Measurements from ENCODE around the gene TNK1.
A peak's percentile ranks its signal among the peaks of the same experiment; 100 is the strongest.
"Not testable (repeated sequence)": the region's sequence is repeated elsewhere in the genome, so short reads cannot be mapped to it uniquely, and the experiment has no call there.

Gene TNK1

GRCh38 chr17:7355053-7355452 is 25.8 kb upstream of the TNK1 start, which contains the start of gene TMEM95:
Gene TMEM95, plus strand, starts transcription at chr17:7355156. Its CDS starts 49 bp downstream, at chr17:7355205.
- DNase-seq (ENCODE audit: low read depth in 2 of 3, low spot score in 2 of 3) = no peak

- no peak for DNase-seq (ENCODE audit: low read depth in 2 of 3, low spot score in 2 of 3)
Observed at GRCh38 chr17:7355573-7355972, 25.3 kb upstream of the TNK1 start.

DNA sequence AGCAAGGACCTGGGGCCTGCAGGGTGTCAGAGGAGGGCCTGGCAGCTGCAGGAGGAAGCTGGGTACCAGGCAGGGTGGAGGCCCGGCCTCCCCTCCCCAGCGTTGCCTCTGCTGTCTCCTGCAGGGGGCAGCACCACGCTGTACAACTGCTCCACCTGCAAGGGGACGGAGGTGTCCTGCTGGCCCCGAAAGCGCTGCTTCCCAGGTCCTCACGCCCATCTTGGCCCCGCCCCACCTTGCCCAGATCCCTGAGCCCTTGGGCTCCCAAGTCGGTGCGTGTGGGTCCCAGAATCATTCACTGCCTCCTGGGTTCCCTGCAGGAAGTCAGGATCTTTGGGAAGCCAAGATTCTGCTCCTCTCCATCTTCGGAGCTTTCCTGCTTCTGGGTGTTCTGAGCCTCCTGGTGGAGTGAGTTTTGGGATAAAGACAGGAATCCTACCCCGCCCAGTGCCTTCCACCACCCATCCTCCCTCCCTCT is 24.8 kb upstream of the TNK1 start:
- peak; percentile 67 to 73 (median 70) for DNase-seq (ENCODE audit: low read depth in 2 of 3, low spot score in 2 of 3)

DNA sequence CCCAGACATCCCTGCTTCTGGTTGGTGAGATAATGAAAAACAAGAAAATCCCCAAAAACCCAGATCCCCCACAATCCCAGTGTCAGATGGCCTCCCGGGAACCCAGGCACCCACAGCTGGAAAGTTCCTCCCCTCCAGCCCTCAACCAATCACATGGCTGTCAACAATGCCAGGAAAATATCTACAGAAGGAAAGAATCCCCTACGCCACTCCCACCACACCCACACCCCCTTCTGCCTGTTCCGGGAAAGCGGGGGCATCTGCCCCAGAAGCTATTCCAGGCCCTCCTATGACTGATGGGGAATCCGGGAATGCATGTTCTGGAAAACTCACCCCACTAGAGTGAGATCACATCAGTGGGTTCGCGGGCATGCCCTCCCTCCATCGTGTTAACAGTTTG is 24.1 kb upstream of the TNK1 start:
- no peak for DNase-seq (ENCODE audit: low read depth in 2 of 3, low spot score in 2 of 3)

- no peak for DNase-seq (ENCODE audit: low read depth in 2 of 3, low spot score in 2 of 3)
Observed at GRCh38 chr17:7357381-7357780, 23.5 kb upstream of the TNK1 start.

DNA sequence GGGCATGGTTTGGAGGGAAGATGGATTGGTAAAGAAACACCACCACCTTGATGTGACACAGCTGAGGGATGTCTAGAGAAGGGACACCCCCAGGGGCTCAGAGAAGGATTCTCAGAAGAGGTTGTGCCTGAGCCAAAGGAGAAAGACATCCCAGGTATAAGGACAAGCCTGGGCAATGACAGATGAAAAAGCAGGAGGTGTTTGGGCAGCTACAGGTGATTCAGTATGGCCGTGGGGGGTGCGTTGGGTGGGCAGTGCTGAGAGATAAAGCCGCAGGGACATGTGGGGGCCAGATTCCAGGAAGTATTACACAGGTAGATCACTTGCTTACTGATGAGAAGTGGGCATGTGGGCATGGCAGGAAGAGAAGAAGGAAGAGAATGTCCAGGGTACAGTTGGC is 19.0 kb upstream of the TNK1 start:
- DNase-seq (ENCODE audit: low read depth in 2 of 3, low spot score in 2 of 3) = no peak

DNA sequence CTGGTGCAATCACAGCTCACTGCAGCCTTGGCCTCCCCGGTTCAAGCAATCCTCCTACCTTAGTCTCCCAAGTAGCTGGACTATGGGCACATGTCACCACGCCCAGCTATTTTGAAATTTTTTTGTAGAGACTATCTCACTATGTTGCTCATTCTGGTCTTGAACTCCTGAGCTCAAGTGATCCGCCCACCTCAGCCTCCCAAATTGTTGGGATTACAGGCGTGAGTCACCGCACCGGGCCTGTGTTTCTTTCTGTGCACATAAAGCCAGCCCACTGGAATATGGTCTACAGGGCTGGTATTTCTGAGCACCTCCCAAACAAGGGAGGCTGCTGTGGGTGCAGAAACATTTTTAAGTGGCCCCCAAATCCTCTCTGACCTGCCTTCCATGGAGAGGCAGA is 17.6 kb upstream of the TNK1 start:
- DNase-seq (ENCODE audit: low read depth in 2 of 3, low spot score in 2 of 3) = no peak

- not testable (repeated sequence) for DNase-seq (ENCODE audit: low read depth in 2 of 3, low spot score in 2 of 3)
Observed at GRCh38 chr17:7365963-7366362, 14.9 kb upstream of the TNK1 start.

DNA sequence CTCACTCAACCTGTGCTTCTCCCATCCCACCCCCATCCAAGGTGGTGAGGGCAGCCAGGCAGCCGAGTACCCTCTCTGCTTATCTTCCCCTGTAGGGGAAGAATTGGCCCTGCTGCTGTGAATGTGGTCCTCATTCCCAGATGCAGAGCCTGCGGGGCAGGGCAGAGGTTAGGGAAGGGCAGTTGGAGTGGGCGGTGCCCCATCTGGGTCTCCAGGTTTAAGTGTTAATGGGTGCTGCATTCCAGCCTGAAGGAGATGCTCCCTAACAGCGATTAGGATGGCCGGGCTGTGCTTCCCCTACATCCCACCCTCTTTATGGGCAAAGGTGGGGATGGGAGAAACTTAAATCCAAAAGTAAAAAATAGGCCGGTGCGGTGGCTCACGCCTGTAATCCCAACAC is 13.8 kb upstream of the TNK1 start:
- no peak for DNase-seq (ENCODE audit: low read depth in 2 of 3, low spot score in 2 of 3)

- no peak for DNase-seq (ENCODE audit: low read depth in 2 of 3, low spot score in 2 of 3)
Observed at GRCh38 chr17:7367918-7368598, 12.8 kb upstream of the TNK1 start.

DNA sequence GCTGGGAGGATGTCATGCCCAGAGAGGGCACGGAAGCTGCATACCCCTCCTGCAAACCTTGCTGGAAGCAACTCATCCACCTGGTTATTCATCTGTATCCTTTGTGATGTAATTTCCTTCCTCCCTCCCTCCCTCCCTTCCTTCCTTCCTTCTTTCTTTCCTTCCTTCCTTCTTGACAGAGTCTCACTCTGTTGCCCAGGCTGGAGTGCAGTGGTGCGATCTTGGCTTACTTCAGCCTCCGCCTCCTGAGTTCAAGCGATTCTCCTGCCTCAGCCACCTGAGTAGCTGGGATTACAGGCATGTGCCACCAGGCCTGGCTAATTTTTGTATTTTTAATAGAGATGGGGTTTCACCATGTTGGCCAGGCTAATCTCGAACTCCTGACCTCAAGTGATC is 12.3 kb upstream of the TNK1 start:
- DNase-seq (ENCODE audit: low read depth in 2 of 3, low spot score in 2 of 3) = not testable (repeated sequence)

DNA sequence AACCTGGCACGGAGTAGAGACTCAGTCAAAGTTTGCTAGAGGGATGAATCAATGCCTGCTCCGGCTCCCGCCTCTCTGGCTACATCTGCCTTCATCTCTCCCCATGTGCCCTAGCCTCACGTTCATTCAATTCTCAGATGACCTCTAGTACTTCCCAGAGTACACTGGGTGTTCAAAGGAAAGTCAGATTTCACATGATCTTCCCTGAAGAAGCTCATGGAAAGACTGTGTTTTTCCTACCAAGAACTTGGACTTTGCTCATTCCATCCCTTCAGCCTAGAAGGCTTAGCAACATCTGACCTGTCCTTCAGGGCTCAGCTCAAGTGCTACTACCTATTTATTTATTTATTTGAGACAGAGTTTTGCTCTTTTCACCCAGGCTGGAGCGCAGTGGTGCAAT is 11.1 kb upstream of the TNK1 start:
- DNase-seq (ENCODE audit: low read depth in 2 of 3, low spot score in 2 of 3) = no peak

DNA sequence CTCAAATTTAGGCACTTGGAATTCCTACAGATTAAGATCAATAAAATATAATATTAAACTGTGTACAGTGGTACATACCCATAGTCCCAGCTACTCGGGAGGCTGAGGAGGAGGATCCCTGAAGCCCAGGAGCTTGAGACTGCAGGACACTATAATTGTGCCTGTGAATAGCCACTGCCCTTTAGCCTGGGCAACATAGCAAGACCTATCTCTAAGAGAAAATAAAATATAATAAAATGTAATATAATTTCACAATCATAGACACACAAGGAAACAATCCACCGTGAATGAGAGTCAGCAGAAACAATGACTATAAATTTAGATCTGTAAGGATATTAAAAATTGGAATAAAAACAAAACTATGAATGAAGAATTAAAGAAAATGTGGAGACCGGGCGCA is 10.0 kb upstream of the TNK1 start:
- DNase-seq (ENCODE audit: low read depth in 2 of 3, low spot score in 2 of 3) = no peak

- DNase-seq (ENCODE audit: low read depth in 2 of 3, low spot score in 2 of 3) = no peak
Observed at GRCh38 chr17:7374353-7374752, 6.5 kb upstream of the TNK1 start.

GRCh38 chr17:7379134-7379533 is 1.8 kb upstream of the TNK1 start:
- no peak for DNase-seq (ENCODE audit: low read depth in 2 of 3, low spot score in 2 of 3)

DNA sequence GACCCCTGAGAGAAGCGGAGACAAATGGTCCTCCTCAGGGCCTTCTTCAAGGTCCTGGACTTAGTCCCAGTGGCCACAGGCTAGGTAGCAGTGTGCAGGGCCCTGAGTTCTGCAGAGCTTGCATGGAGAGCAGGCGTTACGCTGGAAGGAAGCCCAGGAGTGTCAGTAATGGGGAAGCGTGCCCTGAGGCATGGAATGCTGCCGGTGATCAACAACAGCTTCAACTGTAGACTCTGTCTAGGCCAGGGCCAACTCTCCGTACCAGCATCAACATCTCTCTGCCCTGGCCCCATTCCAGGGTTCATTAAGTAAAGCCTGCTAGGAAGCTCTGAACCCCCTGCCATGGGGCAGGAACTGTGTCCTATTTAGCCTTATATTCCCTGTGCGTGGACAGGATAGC is 568 bp upstream of the TNK1 start:
- DNase-seq (ENCODE audit: low read depth in 2 of 3, low spot score in 2 of 3) = no peak

DNA sequence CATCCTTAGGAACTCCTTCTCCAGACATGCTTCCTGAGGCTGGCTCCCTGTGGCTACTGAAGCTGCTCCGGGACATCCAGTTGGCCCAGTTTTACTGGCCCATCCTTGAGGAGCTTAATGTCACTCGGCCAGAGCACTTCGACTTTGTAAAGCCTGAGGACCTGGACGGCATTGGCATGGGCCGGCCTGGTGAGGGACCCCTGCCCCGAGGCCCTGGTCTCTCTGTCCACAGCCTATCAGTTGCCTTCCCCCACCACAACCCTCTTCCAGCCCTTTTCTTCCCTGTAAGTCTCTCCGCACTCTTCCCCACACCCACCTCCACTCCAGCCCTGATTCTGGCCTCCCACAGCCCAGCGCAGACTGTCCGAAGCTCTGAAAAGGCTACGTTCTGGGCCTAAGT is 2.0 kb downstream of the TNK1 start:
- no peak for DNase-seq (ENCODE audit: low read depth in 2 of 3, low spot score in 2 of 3)

GRCh38 chr17:7383371-7383741 is 2.5 kb downstream of the TNK1 start:
- no peak for DNase-seq (ENCODE audit: low read depth in 2 of 3, low spot score in 2 of 3)

DNA sequence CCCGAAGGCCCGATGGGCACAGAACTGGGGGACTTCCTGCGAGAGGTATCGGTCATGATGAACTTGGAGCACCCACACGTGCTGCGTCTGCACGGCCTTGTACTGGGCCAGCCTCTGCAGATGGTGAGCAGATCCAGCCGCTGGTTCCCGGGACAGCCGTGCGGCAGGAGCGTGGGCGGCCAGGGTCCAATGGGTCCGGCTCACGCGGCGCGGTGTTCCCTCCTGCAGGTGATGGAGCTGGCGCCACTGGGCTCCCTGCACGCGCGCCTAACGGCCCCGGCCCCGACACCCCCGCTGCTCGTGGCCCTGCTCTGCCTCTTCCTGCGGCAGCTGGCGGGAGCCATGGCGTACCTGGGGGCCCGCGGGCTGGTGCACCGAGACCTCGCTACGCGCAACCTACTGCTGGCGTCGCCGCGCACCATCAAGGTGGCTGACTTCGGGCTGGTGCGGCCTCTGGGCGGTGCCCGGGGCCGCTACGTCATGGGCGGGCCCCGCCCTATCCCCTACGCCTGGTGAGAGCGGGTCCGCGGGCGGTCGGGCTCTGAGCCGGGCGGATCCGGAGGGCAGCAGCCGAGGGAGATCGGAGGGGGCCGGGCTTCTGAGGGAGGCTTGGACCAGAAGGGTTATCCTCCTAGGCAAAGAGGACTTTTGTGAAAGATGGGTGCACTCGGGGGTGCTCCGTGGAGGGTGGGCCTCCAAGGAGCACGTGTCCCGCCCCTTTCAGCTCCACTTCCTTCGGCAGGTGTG is 3.0 kb downstream of the TNK1 start:
- peak; percentile 47 to 68 (median 58) for DNase-seq (ENCODE audit: low read depth in 2 of 3, low spot score in 2 of 3)

DNA sequence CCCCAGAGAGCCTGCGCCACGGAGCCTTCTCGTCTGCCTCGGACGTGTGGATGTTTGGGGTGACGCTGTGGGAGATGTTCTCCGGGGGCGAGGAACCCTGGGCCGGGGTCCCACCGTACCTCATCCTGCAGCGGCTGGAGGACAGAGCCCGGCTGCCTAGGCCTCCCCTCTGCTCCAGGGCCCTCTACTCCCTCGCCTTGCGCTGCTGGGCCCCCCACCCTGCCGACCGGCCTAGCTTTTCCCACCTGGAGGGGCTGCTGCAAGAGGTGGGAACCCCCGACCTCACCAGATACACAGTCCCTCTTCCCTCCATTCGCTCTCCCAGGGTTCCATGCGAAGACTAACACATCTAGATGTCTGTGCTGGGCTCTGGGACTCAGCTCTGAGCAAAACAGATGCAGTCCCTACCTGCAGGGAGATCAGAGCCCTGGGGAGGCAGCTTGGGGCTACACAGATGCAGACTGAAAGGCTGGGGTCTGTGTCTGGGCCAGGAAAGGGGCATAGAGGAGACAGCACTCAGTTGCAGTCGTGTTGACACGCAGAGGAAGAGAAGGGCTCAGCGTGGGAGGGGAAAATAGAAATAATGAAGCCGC is 3.7 kb downstream of the TNK1 start:
- DNase-seq (ENCODE audit: low read depth in 2 of 3, low spot score in 2 of 3) = no peak

GRCh38 chr17:7388856-7389255 is 8.0 kb downstream of the TNK1 start:
- DNase-seq (ENCODE audit: low read depth in 2 of 3, low spot score in 2 of 3) = no peak
